CD4-positive, alpha-beta T cell treated with Interleukin-15 for 4 hours (primary cell): ENCODE results near the gene GALNT9.
"Not testable (repeated sequence)": the region's sequence is repeated elsewhere in the genome, so short reads cannot be mapped to it uniquely, and the experiment has no call there.

Source experiments
- DNase-seq: peaks from one replicate; pipeline ENCODE4 v3.0.0-alpha.2; 2020; ENCODE audit warnings: low spot score

The GALNT9 gene

DNA sequence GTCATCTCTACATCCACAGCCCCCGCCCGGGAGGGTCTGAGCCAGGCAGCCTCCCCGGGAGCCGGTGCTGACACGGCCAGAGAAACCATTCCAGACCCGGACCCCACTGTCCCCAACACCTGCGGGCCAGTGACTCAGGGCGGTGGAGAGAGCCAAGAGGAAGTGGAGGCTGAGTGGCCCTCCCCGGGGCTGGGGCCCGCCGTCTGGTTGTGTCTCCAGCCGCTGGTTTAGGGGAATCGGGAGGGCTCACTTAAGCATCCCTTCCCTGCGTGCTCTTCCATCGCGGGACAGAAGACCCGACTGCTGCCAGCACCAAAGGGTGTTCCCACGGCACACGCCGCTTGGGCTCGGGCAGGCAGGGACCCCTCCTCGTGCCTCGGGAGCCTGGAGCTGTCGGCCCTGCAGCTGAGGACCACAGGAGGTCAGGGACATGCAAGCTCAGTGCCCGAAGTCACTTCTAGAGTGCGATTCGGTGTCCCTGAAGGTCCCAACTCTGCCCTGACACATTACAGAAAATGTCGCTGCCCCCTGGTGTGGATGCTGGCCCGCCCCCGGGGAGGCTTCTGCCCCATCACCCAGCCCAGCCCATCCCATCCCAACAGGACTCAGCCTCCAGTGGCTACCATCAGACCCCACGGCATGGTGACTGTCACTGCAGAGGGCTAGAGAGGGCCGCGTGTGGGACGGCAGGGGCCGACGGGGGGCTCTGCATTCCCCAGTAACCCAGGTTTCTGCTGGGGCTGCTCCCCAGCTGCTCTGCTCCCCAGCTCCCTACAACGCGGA, 50.8 kb downstream of the GALNT9 start:
- no peak for DNase-seq

DNA sequence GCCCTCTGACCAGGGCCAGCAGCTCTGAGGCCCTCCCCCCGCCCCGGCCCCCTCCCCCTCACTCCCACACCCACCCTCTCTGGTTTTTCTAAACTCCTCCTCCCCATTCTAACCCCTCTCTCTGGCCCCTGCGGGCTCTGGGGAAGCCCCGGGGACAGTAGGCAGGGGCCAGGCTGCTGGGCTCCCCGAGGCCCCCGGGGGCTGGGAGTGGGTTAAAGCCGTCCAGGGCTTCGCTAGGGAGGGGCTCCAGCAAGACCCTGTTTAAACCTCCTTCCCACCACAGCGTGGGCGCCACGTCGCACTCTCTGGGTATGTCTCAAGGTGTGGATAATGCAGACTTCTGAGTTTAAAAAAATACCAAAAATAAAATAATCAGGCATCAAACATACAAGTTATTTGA, 51.4 kb downstream of the GALNT9 start:
- no peak for DNase-seq

DNA sequence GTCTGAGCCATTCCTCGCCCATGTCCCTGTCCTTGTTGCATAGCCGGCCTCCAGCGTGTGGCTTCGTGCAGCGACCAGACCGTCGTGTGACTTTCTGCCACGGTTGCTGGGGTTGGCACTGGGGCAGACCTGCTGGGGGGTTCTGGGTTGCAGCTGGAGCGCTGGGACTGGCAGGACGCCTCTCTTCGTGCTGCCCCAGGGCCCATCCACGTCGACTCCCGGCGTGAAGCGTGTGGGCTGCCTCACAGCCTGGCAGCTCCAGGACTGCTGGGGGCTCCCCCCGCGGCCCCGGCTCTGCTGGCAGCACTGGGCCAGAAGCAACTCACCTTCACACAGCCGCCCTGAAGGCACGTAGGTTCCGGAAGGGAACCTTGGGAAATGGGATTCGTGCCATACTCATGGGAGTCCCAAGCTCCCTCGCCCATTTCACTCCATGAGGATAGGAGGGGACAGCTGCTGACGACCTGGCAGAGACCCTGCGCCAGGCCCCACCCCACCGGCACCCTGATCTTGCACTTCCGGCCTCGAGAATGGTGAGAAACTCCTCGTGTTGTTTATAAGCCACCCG, 51.9 kb downstream of the GALNT9 start:
- DNase-seq = no peak

DNA sequence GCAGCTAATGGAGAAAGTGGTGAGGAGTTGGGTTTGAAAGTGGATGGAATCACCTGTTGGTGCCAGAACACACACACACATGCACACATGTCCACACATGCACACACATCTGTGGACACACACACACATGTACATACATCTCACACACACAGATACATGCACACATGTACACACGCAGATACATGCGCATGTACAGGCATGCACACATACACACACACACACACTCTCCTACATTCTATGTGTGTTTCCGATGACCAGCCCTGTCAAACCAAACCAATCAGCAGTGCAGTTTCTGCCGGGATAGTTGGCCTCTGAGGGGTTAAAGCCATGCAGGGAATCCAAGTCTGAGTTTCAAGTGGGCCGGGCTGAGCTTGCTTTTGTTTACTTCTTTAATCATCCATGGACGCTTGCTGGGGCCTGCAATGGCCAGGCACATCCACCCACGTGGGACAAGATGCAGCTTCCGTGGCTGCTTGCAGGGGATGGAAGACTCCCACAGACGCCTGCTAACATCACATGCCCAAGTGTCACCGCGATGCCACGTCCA, 52.5 kb downstream of the GALNT9 start:
- no peak for DNase-seq

DNA sequence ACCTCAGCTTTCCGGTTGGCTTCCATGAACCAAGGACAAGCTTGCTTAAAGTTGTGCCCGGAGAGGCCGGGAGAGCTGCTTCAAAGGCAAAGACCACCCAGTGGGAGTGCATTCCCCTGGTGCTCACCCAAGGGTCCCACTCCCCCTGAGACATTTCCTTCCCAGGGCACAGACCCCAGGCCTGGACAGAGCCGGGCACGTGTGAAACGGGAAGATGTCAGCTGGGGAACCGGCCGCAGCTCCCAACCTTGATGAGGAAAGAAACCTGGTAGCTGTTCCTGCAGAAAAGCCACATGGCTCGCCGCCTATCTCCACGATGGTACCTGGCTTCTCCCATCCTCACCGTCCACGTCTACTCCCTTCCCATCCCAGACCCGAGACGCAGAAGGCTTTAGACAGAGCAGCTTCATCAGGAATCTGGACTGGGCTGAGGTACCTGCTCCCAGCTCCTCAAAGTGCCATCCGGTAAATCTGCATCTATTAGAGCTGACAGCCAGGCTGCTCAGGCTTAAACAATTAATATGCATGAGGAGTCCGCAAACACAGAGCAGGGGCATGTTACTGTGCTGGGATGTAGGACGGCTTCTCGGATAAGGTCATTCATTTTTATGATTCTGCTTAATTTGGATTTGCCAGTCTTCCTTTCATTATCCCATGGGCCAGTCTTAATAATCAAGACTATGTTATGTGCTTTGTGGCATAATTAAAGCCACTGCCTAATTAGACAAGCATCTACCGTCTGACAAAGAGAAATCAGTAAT, 53.1 kb downstream of the GALNT9 start:
- DNase-seq = no peak

DNA sequence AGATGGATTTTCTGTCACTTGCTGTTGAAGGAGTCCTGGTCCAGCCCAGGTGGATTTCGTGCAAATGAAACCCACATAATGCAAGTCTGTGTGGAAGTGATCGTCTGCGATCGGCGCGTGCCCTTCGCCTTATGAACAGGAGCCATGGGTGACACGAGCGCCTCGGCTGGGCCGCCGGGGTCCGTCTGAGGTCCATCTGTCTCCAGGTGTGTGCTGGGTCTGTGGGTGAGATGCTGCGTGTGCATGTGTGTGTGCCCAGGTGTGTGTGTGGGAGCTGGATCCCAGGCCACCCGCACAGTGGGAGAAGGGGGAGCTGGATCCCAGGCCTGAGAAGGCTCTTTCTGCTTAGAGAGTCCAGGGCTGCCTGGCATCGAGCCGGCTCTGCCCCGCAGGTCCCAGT, 53.8 kb downstream of the GALNT9 start:
- DNase-seq = no peak

DNA sequence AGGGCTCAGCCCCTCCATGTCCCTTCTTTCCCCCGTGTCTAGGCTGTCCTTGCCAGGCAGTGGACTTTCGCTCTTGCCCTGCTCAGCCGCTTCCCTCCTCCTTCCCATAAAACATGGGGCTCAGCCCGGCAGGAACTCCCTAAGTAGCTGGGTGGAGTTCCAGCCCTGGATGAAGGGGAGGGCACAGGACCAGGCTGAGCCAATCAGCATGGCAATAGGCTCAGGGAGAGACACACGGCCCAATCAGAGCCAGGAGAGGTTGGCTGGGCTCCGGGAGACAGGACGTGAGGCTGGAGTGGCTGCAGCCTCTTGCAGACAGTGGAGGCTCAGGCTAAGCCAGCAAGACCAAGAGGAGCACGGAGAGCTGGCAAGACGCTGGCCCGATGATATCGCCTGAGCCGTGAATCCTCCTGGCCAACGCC, 54.3 kb downstream of the GALNT9 start:
- no peak for DNase-seq

DNA sequence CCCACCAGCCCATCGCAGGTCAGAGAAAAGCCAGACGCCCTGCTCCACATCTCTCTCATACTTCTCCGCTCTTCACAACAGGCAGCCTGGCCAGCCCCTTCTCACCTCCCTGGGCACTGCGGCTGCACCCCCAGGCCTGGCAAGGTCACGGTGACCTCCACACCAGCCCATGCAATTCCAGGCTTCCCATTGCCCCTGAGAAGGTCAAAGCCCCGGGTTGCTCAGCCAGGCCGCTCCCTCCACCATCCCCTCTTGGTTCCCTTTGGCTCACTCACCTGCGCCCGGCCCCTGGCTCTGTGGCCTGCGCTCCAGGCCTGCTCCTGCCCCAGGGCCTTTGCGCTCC, 55.4 kb downstream of the GALNT9 start:
- DNase-seq = no peak

DNA sequence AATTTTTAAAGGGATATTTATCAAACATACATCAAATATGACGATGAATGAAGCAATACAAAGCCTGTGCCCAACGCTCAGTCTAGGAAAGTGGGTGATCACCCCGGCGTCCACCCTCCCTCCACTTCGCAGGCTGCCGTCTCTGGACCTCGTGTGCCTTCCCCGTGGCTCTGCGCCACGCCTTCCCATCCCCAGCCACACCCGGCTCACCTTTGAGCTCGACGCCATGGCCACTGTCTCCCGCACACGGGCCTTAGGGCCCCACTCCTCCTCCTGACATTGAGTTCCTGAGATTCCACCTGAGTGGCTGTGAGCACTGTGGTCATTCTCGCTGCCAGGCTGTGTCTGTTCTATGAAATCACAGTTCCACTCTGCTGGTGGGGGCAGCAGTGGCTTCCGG, 56.7 kb downstream of the GALNT9 start:
- no peak for DNase-seq

DNA sequence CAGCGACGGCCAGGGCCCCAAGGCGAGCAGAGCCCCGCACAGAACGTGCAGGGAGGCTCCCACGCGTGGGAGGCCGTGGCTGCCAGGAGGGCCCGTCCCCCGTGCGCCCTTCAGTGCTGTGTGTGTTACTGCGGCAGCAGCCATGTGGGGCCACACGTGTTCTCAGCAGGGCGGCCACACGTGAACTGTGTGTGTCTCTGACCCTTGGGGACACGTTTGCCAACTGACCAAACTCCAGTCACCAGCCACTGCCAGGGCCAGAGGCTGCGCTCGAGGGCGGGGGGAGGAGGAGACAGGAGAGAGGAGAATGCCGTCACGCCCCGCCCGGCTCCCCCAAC, 57.7 kb downstream of the GALNT9 start:
- no peak for DNase-seq

DNA sequence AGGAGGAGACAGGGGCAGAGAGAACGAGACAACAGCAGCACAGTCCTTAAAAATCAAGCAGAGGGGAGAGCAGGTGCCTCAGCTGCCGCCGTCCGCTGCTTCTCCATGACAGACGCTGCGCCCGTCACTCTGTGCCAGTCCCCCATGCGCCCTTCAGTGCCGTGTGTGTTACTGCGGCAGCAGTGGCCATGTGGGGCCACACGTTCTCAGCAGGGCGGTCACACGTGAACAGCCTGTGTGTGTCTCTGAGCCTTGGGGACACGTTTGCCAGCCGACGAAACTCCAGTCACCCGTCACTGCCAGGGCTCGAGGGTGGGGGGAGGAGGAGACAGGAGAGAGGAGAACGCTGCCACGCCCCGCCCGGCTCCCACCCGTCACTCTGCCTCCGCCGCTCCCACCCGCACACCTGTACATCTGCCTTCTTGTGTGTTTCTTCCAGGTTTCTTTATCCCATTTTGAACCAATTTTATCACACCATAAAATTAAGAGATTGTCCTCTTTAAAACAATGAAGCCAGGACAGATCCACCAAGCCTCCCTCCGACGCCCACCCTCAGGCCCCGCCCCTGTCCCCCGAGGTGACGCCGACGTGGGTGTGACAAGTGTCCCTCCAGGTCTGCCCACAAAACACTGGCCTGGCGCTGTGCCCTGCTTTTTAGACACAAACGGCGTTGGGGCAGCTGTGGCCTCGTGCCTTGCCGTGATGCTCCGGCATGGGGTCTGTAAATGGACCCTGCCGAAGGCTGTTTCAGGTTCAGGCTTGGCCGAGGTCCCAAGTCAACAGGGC, 58.2 kb downstream of the GALNT9 start:
- no peak for DNase-seq

DNA sequence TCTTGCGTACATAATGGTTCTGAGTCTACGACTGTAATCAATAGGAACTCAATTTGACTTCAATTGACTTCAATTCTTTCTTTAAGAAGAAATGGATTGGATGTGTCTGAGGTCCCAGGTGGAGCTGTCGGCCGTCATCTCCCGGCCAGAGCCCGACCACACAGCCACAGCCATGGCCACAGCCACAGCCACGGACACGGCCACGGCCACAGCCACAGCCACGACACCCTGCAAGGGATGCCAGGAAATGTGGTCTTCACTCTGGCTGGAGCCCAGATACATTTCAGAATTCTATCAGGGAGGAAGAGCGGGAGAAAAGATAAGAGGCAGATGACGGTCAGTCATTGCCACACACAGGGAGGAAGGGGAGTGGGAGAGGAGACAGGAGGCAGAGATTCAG, 58.9 kb downstream of the GALNT9 start:
- no peak for DNase-seq

DNA sequence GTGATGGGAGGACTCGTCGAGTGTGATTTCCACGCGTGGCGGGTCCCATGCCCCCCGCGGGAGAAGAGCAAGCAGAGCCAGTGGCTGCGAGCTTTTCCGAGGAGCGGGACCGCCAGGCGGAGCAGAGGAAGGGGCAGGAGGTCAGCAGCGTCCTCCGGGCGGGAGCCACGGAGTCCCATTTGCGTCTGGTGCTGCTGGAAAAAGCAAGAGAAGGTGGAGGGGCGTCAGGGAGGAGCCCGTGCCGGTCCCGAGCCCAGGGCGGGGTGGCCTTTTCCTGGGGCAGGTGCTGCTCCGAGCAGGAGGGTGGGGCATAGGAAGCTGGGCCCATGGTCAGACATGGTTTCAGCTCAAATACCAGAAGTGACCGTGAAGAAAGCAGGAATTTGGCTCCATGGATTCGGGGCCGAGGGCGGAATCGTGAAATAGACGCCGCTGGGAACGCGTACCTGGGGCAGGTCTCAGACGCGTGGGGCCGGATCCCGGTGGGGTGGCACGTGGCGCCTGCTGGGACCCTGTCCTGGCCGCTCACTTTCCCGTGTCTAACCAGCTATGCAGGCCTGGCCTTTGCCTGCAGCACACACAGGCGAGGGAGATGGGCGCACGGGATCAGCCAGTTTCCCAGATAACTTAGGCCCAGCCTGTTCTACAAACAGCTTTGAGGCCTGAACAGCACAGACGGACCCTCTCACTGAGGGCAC, 60.0 kb downstream of the GALNT9 start:
- DNase-seq = no peak

DNA sequence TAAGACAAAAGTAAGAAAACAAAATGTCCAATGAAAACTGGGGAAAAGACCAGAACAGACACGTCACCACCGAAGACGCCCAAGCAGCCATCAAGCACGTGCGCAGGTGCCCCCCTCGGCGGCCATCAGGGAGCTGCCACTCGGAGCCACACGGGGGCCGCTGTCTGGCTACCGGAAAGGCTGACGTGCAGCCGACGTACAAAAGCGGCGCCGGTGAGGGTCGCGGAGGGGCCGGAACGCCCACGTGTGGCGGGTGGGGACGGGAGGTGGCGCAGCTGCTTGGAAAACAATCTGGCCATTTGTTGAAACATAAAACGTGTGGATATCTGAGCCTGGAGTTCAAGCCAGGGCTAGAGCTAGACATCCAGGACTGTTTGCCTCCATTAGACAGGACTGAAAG, 60.7 kb downstream of the GALNT9 start:
- DNase-seq = no peak

DNA sequence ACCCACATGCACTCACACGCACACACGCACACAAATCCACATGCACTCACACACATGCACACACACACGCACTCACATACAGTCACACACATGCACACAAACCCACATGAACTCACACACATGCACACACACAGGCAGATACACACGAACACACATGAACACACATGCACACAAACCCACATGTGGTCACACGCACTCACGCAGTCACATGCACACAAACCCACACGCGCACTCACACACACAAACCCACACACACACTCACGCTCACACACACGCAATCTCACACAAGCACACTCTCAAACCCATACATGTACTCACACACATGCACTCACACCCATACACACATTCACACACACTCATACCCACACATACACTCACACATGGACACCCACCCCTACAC, 61.5 kb downstream of the GALNT9 start:
- no peak for DNase-seq

DNA sequence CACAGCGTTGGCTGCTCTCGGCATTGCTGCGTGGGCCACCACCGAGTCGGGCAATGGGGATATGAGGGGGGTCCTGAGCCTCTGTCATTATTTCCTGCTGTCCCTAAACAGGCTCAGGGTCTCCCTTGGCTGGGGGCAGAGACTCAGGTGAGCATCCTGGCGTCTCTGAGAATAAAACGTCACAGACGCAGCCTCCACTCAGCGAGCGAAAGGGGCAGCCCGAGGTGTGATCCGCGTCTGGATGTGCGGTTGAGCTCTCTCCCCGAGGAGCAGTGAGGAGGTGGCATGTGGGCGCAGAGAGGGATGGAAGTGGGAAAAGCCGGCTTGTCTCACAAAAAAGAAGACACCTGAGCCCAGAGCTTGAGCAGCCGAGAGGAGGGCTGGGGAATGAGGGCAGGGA, 62.6 kb downstream of the GALNT9 start:
- DNase-seq = no peak

DNA sequence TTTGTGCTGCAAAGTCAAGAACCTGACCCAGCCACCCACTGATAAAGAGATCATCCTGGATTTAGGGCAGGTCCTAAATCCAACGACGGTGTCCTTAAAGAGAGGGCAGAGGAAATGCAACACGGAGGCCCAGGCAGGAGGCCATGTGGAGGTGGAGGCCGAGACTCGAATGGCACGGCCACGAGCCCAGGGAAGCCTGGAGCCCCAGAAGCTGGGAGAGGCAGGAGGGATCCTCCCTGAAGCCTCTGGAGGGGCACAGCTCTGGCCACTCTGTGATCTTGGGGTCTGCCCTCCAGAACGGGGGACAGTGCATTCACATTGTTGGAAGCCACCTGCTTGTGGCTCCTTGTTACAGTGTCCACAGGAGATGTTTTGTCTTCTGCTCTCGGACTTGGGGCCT, 63.0 kb downstream of the GALNT9 start:
- DNase-seq = no peak

DNA sequence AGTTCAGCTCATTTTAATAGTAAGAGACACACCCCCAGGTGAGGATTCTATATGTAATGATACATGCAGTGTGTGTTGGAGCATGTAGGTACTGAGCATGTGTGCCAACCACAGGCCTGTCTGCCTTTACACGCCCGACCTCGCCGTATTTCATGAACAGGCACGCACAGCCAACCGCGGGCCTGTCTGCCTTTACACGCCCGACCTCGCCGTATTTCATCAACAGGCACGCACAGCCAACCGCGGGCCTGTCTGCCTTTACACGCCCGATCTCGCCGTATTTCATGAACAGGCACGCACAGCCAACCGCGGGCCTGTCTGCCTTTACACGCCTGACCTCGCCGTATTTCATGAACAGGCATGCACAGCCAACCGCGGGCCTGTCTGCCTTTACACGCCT, 63.6 kb downstream of the GALNT9 start:
- DNase-seq = not testable (repeated sequence)

DNA sequence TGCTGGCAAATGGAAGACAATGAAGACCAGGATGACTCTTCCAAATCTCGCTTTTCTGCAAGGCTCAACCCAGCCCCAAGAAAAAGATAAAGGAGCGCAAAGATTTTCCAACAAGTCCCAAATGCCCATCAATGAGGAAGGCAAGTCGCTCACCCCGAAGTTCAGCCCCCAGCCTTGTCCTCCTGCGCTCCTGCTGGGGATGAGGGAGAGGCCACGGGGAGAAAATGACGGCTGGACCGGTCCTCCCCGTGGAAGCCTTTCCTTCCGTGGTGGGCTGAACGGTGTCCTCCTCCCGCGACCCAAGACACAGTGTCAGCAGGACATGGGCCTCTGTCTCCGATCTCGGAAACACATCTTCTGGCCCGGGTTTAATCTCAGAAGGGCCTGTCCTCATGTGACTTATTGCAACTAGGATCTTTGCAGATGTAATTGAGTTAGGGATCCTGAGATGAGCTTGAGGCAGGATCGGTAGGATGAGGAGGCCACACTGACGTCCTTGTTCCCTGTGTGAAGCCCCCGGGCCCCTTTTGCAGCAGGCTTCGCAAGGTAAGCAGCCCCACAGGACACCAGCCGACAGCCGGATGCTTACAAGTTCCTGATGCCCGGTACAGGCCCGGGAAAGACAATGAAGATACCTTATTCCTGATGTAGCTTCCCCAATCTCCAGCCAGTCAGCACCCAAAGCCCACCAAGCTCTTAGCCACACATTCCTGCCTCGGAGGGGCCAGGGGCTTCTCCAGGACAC, 64.2 kb downstream of the GALNT9 start:
- DNase-seq = no peak

DNA sequence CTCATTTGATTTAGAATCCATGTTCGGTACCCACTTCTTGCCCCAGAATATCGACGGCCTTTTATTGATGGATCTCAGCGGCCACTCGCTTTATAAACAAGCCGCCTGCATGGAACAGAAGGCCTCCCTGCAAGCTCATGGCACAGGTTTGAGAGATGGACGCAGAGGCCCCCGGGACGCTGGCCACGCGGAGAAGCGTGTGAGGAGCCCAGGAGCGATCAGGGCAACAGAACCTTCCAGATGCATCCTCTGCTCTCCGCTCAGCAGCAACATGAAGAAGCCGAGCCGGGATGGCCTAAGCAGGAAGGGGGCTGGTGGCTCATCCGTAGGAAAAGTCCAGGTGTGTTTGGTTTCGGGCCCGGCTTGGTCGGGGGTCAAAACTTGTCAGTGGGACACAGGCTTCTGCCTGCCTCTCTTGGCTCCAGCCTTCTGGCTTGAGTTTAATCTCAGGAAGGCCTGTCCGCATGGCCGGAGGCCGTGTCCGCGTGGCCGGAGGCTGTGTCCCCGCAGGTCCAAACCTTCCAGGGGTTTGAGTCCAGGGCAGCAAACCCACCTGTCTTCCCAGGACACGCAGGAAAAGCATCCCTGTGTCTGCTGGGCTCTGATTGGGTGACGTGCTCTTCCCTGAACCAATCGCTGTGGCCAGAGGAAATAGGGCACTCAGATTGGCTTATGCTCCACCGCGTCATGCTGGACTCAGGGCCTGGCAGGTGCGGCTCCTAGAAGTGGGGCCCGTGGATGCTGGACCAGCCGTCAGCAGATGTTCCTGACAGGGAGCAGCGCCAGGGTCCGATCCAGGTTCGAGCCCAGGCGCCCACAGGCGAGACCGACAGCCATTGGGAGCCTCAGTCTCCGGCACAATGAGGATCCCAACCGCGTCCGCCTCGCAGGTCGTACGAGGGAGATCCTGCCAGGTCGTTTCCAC, 65.0 kb downstream of the GALNT9 start:
- DNase-seq = no peak
